HL-60 (cell line): ENCODE measurements around the gene DAPL1.

Source experiments
- DNase-seq, 2 experiments: peaks; one replicate each; pipeline ENCODE4 v3.0.0-alpha.2; 2010 to 2020; ENCODE audit warnings: low read depth in 1 of 2, low spot score in 1 of 2
- H3K27ac ChIP-seq: fragments of 250-450 bp; sonication (Bioruptor Pico); replicated peaks from 2 replicates; pipeline ENCODE4 v1.5.1; 2020; ENCODE audit warnings: mild to moderate bottlenecking, moderate library complexity
- H3K27me3 ChIP-seq: fragments of 250-450 bp; sonication (Bioruptor Pico); 2 replicates; pipeline ENCODE4 v1.5.1; 2021; ENCODE audit warnings: mild to moderate bottlenecking, moderate library complexity; ENCODE audit not compliant: insufficient read depth, poor library complexity, severe bottlenecking
- H3K4me3 ChIP-seq: replicated peaks from 2 replicates; pipeline ENCODE4 v1.5.1; 2011; ENCODE audit warnings: mild to moderate bottlenecking, control low read depth, low read length; ENCODE audit not compliant: insufficient read depth
- CTCF ChIP-seq: IDR thresholded peaks from one replicate; pipeline ENCODE4 v1.5.1; 2011; ENCODE audit warnings: low read length, control low read depth, inconsistent platforms; ENCODE audit not compliant: insufficient read depth
- GABPA ChIP-seq: IDR thresholded peaks from 2 replicates; pipeline ENCODE4 v1.6.1; 2012; ENCODE audit warnings: low read depth
- POLR2AphosphoS5 ChIP-seq: IDR thresholded peaks from 2 replicates; pipeline ENCODE4 v1.6.1; 2012; ENCODE audit warnings: low read depth
- REST ChIP-seq: IDR thresholded peaks from 2 replicates; pipeline ENCODE4 v1.6.1; 2012; ENCODE audit warnings: low read depth; ENCODE audit not compliant: insufficient replicate concordance
- SPI1 ChIP-seq: IDR thresholded peaks from 2 replicates; pipeline ENCODE4 v1.6.1; 2012; ENCODE audit warnings: low read depth, mild to moderate bottlenecking, borderline replicate concordance

DAPL1 gene

GRCh38 chr2:158762336-158762735 is 32.8 kb upstream of the DAPL1 start:
- TF ChIP-seq SPI1 (peak; percentile 29; the same call in 1 of the 2 replicates), CTCF (no peak)
- H3K27ac ChIP-seq = no peak overlapping the region
- DNase-seq = peak; percentile 5 to 47
- H3K4me3 ChIP-seq = no peak overlapping the region
- no peaks in the 10 kb centered on the region for H3K27me3 ChIP-seq

GRCh38 chr2:158766524-158766923 is 28.6 kb upstream of the DAPL1 start:
- Histone ChIP-seq H3K27me3 (no peaks in the 10 kb centered on the region), H3K4me3 (no peak overlapping the region), H3K27ac (no peak overlapping the region)
- DNase-seq = no peak
- TF ChIP-seq REST = no peak
- no peak for TF ChIP-seq CTCF
- TF ChIP-seq POLR2AphosphoS5 = no peak
- no peak for TF ChIP-seq GABPA
- TF ChIP-seq SPI1 = no peak

- no peak for TF ChIP-seq GABPA
- no peak for TF ChIP-seq CTCF
- no peak for TF ChIP-seq SPI1
- TF ChIP-seq POLR2AphosphoS5 = no peak
- no peak for TF ChIP-seq REST
- H3K27ac ChIP-seq = no peak overlapping the region
- no peaks in the 10 kb centered on the region for H3K27me3 ChIP-seq
- H3K4me3 ChIP-seq = no peak overlapping the region
- DNase-seq = no peak
Measured at GRCh38 chr2:158772306-158773078, 22.6 kb upstream of the DAPL1 start.

- H3K27me3 ChIP-seq = no peaks in the 10 kb centered on the region
- H3K27ac ChIP-seq = no peak overlapping the region
- no peak for TF ChIP-seq REST
- TF ChIP-seq SPI1 = no peak
- no peak for TF ChIP-seq CTCF
- TF ChIP-seq GABPA = no peak
- no peak for TF ChIP-seq POLR2AphosphoS5
- H3K4me3 ChIP-seq = no peak overlapping the region
- DNase-seq = no peak
Measured at GRCh38 chr2:158773121-158773520, 22.0 kb upstream of the DAPL1 start.
